GM23338 (cell line): Measurements from ENCODE around the gene LRRC47. TPM values are rescaled to one million over a fixed set of nuclear protein-coding genes. Genes with fewer than 3 reads are reported as not detected.

Experiments
- ATAC-seq: fragments of 200-7000 bp; cut with Tn5 transposase; 3 replicates; pipeline ENCODE4 v1.9.1; 2020
- DNase-seq: peaks from one replicate; pipeline ENCODE4 v3.0.0-alpha.2; 2015; ENCODE audit warnings: low spot score
- H2AFZ ChIP-seq: fragments of 200-600 bp; sonication (generic); 2 replicates; pipeline ENCODE4 v1.8.0; 2016; ENCODE audit warnings: antibody characterized with exemption, mild to moderate bottlenecking, moderate library complexity
- H3F3A ChIP-seq: fragments of 200-600 bp; sonication (generic); replicated peaks from 2 replicates; pipeline ENCODE4 v1.8.0; 2017; ENCODE audit warnings: antibody characterized with exemption, mixed run types, low read depth
- H3K27ac ChIP-seq: fragments of 200-600 bp; sonication (generic); 2 replicates; pipeline ENCODE4 v1.6.1; 2016; ENCODE audit warnings: low read depth
- H3K27me3 ChIP-seq: fragments of 200-600 bp; sonication (generic); 2 replicates; pipeline ENCODE4 v1.8.0; 2016; ENCODE audit warnings: mild to moderate bottlenecking, mixed run types, moderate library complexity; ENCODE audit not compliant: insufficient read depth
- H3K36me3 ChIP-seq: fragments of 200-600 bp; sonication (generic); 2 replicates; pipeline ENCODE4 v1.8.0; 2016; ENCODE audit warnings: mild to moderate bottlenecking; ENCODE audit not compliant: insufficient read depth
- H3K4me1 ChIP-seq: fragments of 200-600 bp; sonication (generic); 2 replicates; pipeline ENCODE4 v1.8.0; 2016; ENCODE audit warnings: mild to moderate bottlenecking, moderate library complexity; ENCODE audit not compliant: insufficient read depth
- H3K4me2 ChIP-seq: fragments of 200-600 bp; sonication (generic); 2 replicates; pipeline ENCODE4 v1.7.1; 2017; ENCODE audit warnings: mixed run types
- H3K4me3 ChIP-seq: fragments of 200-600 bp; sonication (generic); 2 replicates; pipeline ENCODE4 v1.6.1; 2016; ENCODE audit warnings: mixed run types
- H3K79me2 ChIP-seq: fragments of 200-600 bp; sonication (generic); replicated peaks from 2 replicates; pipeline ENCODE4 v1.8.0; 2017; ENCODE audit warnings: mild to moderate bottlenecking; ENCODE audit not compliant: insufficient read depth
- H3K9me2 ChIP-seq: fragments of 200-600 bp; sonication (generic); 2 replicates; pipeline ENCODE4 v1.8.0; 2017; ENCODE audit not compliant: insufficient read depth
- H4K20me1 ChIP-seq: fragments of 200-600 bp; sonication (generic); replicated peaks from 2 replicates; pipeline ENCODE4 v1.8.0; 2017; ENCODE audit warnings: mild to moderate bottlenecking; ENCODE audit not compliant: insufficient read depth
- H3K27ac Mint-ChIP-seq: 2 replicates; pipeline ENCODE4 v1.8.0; 2020; ENCODE audit warnings: inconsistent platforms, mild to moderate bottlenecking, moderate library complexity, mixed read lengths
- H3K27me3 Mint-ChIP-seq: 3 replicates; pipeline ENCODE4 v1.8.0; 2022; ENCODE audit warnings: low read depth, mild to moderate bottlenecking, moderate library complexity, mixed read lengths, inconsistent platforms; ENCODE audit not compliant: insufficient read depth, poor library complexity
- H3K36me3 Mint-ChIP-seq: 3 replicates; pipeline ENCODE4 v1.8.0; 2021; ENCODE audit warnings: low read depth, mild to moderate bottlenecking, inconsistent platforms, moderate library complexity, mixed read lengths
- H3K4me1 Mint-ChIP-seq: 3 replicates; pipeline ENCODE4 v1.8.0; 2020; ENCODE audit warnings: mild to moderate bottlenecking, inconsistent platforms, mixed read lengths
- H3K4me3 Mint-ChIP-seq: 3 replicates; pipeline ENCODE4 v1.8.0; 2021; ENCODE audit warnings: moderate library complexity, mild to moderate bottlenecking, inconsistent platforms, mixed read lengths
- H3K9me3 Mint-ChIP-seq: 3 replicates; pipeline ENCODE4 v1.8.0; 2020; ENCODE audit warnings: moderate library complexity, mild to moderate bottlenecking, inconsistent platforms, mixed read lengths
- CREB1 ChIP-seq: fragments of 250-450 bp; sonication (Bioruptor Pico); IDR thresholded peaks from 2 replicates; pipeline ENCODE4 v1.5.0; 2020; ENCODE audit warnings: low read depth, mild to moderate bottlenecking, moderate library complexity
- CTCF ChIP-seq, 2 experiments: fragments of 200-600 bp in 1 of 2; sonication (generic) in 1 of 2; conservative IDR thresholded peaks; 2 replicates each; pipeline versions ENCODE4 v1.5.1 to v1.6.1; 2016 to 2017; ENCODE audit warnings: antibody characterized with exemption in 2 of 2, low read depth in 2 of 2, mild to moderate bottlenecking in 2 of 2, moderate library complexity in 1 of 2
- ETS1 ChIP-seq: IDR thresholded peaks from 2 replicates; pipeline ENCODE4 v1.6.1; 2016; ENCODE audit warnings: antibody characterized with exemption
- EZH2 ChIP-seq: fragments of 200-600 bp; sonication (generic); IDR thresholded peaks from one replicate; pipeline ENCODE4 v1.8.0; 2017; ENCODE audit warnings: antibody characterized with exemption, mild to moderate bottlenecking, low read depth; ENCODE audit not compliant: unreplicated experiment
- EZH2phosphoT487 ChIP-seq: fragments of 200-600 bp; sonication (generic); IDR thresholded peaks from one replicate; pipeline ENCODE4 v1.8.1; 2018; ENCODE audit warnings: antibody characterized with exemption; ENCODE audit not compliant: unreplicated experiment
- JUNB ChIP-seq: IDR thresholded peaks from one replicate; pipeline ENCODE4 v1.6.1; 2016; ENCODE audit warnings: antibody characterized with exemption; ENCODE audit not compliant: unreplicated experiment
- NANOG ChIP-seq: IDR thresholded peaks from 2 replicates; pipeline ENCODE4 v1.6.1; 2016; ENCODE audit warnings: antibody characterized with exemption, borderline replicate concordance
- POLR2AphosphoS5 ChIP-seq: IDR thresholded peaks from 2 replicates; pipeline ENCODE4 v1.6.1; 2016; ENCODE audit warnings: antibody characterized with exemption, low read depth
- REST ChIP-seq: IDR thresholded peaks from one replicate; pipeline ENCODE4 v1.6.1; 2018; ENCODE audit warnings: antibody characterized with exemption; ENCODE audit not compliant: unreplicated experiment
- STAT1 ChIP-seq: IDR thresholded peaks from one replicate; pipeline ENCODE4 v1.6.1; 2016; ENCODE audit warnings: antibody characterized with exemption; ENCODE audit not compliant: unreplicated experiment
- ZNF114 ChIP-seq: fragments of 250-450 bp; sonication (Bioruptor Pico); IDR thresholded peaks from 2 replicates; pipeline ENCODE4 v1.5.0; 2020; ENCODE audit warnings: mild to moderate bottlenecking, moderate library complexity
- ZNF462 ChIP-seq: fragments of 250-450 bp; sonication (Bioruptor Pico); IDR thresholded peaks from 2 replicates; pipeline ENCODE4 v1.5.0; 2020; ENCODE audit warnings: mild to moderate bottlenecking, moderate library complexity
- polyA plus RNA-seq: library from polyadenylated mRNA; unstranded; fragments of >200 nt; fragmentation: Nextera tagmentation; extraction: Ambion mirVana; gene quantifications from 2 replicates; pipeline ENCODE4 v1.2.1, GENCODE V29; 2016
- total RNA-seq: library from RNA; depleted of rRNA; stranded (reverse); fragments of >200 nt; shearing (Covaris generic); gene quantifications from 2 replicates; pipeline ENCODE4 v1.2.3, GENCODE V29; 2014

The LRRC47 gene
- total and polyA plus RNA-seq, 2 experiments from 2014 or later: 15.8 to 76.8 TPM

- peak overlapping the region; percentile 78 for H3K27ac Mint-ChIP-seq
Observed at GRCh38 chr1:3790500-3790923, 5.8 kb downstream of the LRRC47 start.

More at GRCh38 chr1:3790500-3790923, 5.8 kb downstream of the LRRC47 start:
- Mint-ChIP-seq H3K27me3 (peaks cover 24% of the 10 kb centered on the region), H3K36me3 (peaks cover 53% of the 10 kb centered on the region), H3K4me3 (no peak overlapping the region), H3K9me3 (no peaks in the 10 kb centered on the region), H3K4me1 (peaks cover 49% of the 10 kb centered on the region)
- no peaks in the 10 kb centered on the region; the same call in 1 of the 2 replicates for H4K20me1 ChIP-seq
- H3K4me1 ChIP-seq: peaks cover 33% of the 10 kb centered on the region
- no peak overlapping the region for H3K27ac ChIP-seq
- no peak overlapping the region for H3K4me2 ChIP-seq
- no peak overlapping the region for H3K4me3 ChIP-seq
- ATAC-seq: no peak
- H3K27me3 ChIP-seq: no peaks in the 10 kb centered on the region
- DNase-seq: no peak
- TF ChIP-seq EZH2 (no peak), POLR2AphosphoS5 (no peak), CREB1 (CRISPR knock-in tag) (no peak), EZH2phosphoT487 (no peak), CTCF (conservative IDR thresholded peaks at IDR 0.05; ENCODE audit: low read depth in 2 of 2) (no peak), NANOG (no peak), ZNF114 (CRISPR knock-in tag) (no peak), REST (no peak), STAT1 (no peak), ZNF462 (no peak), JUNB (no peak), ETS1 (no peak)
- peaks cover 16% of the 10 kb centered on the region for H3F3A ChIP-seq
- no peaks in the 10 kb centered on the region for H3K36me3 ChIP-seq
- peaks cover 67% of the 10 kb centered on the region for H3K79me2 ChIP-seq
- H3K9me2 ChIP-seq: no peaks in the 10 kb centered on the region
- H2AFZ ChIP-seq: no peak overlapping the region
